ENCODE results near the gene RABGEF1. TPM values are rescaled to one million over a fixed set of nuclear protein-coding genes. Genes with fewer than 3 reads are reported as not detected.
"Not testable (repeated sequence)": the region's sequence is repeated elsewhere in the genome, so short reads cannot be mapped to it uniquely, and the experiment has no call there.

The RABGEF1 gene
- polyA plus RNA-seq, 10 donors: 17.9 to 23.4 (median 20.5) TPM

- DNase-seq: no peak
These were observed 6.5 kb upstream of the RABGEF1 start for GRCh38 chr7:66734006-66734405.

GRCh38 chr7:66735154-66735553, 5.4 kb upstream of the RABGEF1 start:
- no peak for DNase-seq

GRCh38 chr7:66735850-66736249, 4.7 kb upstream of the RABGEF1 start:
- no peak for DNase-seq

GRCh38 chr7:66736892-66737291, 3.6 kb upstream of the RABGEF1 start:
- no peak for DNase-seq

GRCh38 chr7:66737667-66738066, 2.9 kb upstream of the RABGEF1 start:
- DNase-seq: no peak

GRCh38 chr7:66739477-66739876, 1.1 kb upstream of the RABGEF1 start:
- no peak for DNase-seq

- DNase-seq: no peak
These were observed 606 bp upstream of the RABGEF1 start for GRCh38 chr7:66739953-66740301.

- peak; percentile 13 to 85 (median 42) for DNase-seq
These were observed 612 bp downstream of the RABGEF1 start for GRCh38 chr7:66740980-66741709.

- peak in 1 of 3 donors; percentile 37 for DNase-seq
These were observed 1.1 kb downstream of the RABGEF1 start for GRCh38 chr7:66741710-66742049.

- peak in 1 of 3 donors; percentile 30 for DNase-seq
These were observed 1.8 kb downstream of the RABGEF1 start for GRCh38 chr7:66742298-66742697.

- no peak for DNase-seq
These were observed 3.4 kb downstream of the RABGEF1 start for GRCh38 chr7:66743920-66744319.

- no peak for DNase-seq
These were observed 6.9 kb downstream of the RABGEF1 start for GRCh38 chr7:66747385-66747784.

- DNase-seq: peak in 1 of 3 donors; percentile 13
These were observed 7.5 kb downstream of the RABGEF1 start for GRCh38 chr7:66747881-66748511.

- no peak for DNase-seq
These were observed 8.3 kb downstream of the RABGEF1 start for GRCh38 chr7:66748791-66749190.

- no peak for DNase-seq
These were observed 11.4 kb downstream of the RABGEF1 start for GRCh38 chr7:66751945-66752344.

GRCh38 chr7:66754541-66754940, 14.0 kb downstream of the RABGEF1 start:
- DNase-seq: no peak

GRCh38 chr7:66755059-66755458, 14.5 kb downstream of the RABGEF1 start:
- DNase-seq: not testable (repeated sequence)

GRCh38 chr7:66756227-66756626, 15.7 kb downstream of the RABGEF1 start:
- DNase-seq: not testable (repeated sequence)

GRCh38 chr7:66756889-66757288, 16.4 kb downstream of the RABGEF1 start:
- no peak for DNase-seq

GRCh38 chr7:66757939-66758338, 17.4 kb downstream of the RABGEF1 start:
- no peak for DNase-seq

GRCh38 chr7:66758950-66759628, 18.6 kb downstream of the RABGEF1 start:
- peak in 1 of 3 donors; percentile 31 for DNase-seq

- not testable (repeated sequence) for DNase-seq
These were observed 22.6 kb downstream of the RABGEF1 start for GRCh38 chr7:66763183-66763582.

Measured in muscle of back (tissue), 11 donors.